Tibial nerve (tissue), 4 donors: ENCODE data around the gene ZCCHC2.

ENCODE experiments used
- CTCF ChIP-seq, 5 experiments: fragments of 200-600 bp in 3 of 5; fragments of 450-650 bp in 2 of 5; sonication (generic) in 3 of 5; IDR thresholded peaks; one replicate each; pipeline ENCODE4 v1.5.1; 2016 to 2019; ENCODE audit warnings: antibody characterized with exemption in 5 of 5, mild to moderate bottlenecking in 3 of 5, moderate library complexity in 2 of 5
- EP300 ChIP-seq, 2 donors: sonication (generic); formaldehyde crosslinking; IDR thresholded peaks; one replicate each; pipeline ENCODE4 v1.6.1; 2017; ENCODE audit warnings: antibody characterized with exemption in 2 of 2, mild to moderate bottlenecking in 1 of 2
- POLR2A ChIP-seq, 2 donors: fragments of 450-650 bp; IDR thresholded peaks; one replicate each; pipeline ENCODE4 v1.6.1; 2017; ENCODE audit warnings: antibody characterized with exemption in 2 of 2, mild to moderate bottlenecking in 2 of 2, moderate library complexity in 2 of 2

- TF ChIP-seq CTCF (IDR thresholded peaks at IDR 0.05) (no peak), POLR2A (IDR thresholded peaks at IDR 0.05) (no peak), EP300 (IDR thresholded peaks at IDR 0.05) (no peak)
These were observed 32.3 kb downstream of the ZCCHC2 start for GRCh38 chr18:62555135-62555534.
